HG02938 (cell line): ENCODE data around the gene RANBP3.

Experiments
- ATAC-seq: cut with Tn5 transposase; IDR thresholded peaks from one replicate; pipeline ENCODE4 v1.9.1; 2021; ENCODE audit warnings: mild to moderate bottlenecking, moderate library complexity; ENCODE audit not compliant: unreplicated experiment

The RANBP3 gene

GRCh38 chr19:5932146-5932545, 45.8 kb downstream of the RANBP3 start:
- no peak for ATAC-seq

- ATAC-seq, result no peak
Observed at GRCh38 chr19:5931251-5931650, 46.7 kb downstream of the RANBP3 start.

- no peak for ATAC-seq
Observed at GRCh38 chr19:5929625-5930024, 48.3 kb downstream of the RANBP3 start.

GRCh38 chr19:5929179-5929578, 48.8 kb downstream of the RANBP3 start:
- no peak for ATAC-seq

- ATAC-seq, result no peak
Observed at GRCh38 chr19:5927441-5927821, 50.5 kb downstream of the RANBP3 start.

GRCh38 chr19:5926641-5927440, 51.1 kb downstream of the RANBP3 start:
- ATAC-seq, result no peak

- ATAC-seq, result no peak
Observed at GRCh38 chr19:5925830-5926427, 52.0 kb downstream of the RANBP3 start.

- ATAC-seq, result no peak
Observed at GRCh38 chr19:5923356-5923755, 54.6 kb downstream of the RANBP3 start.

GRCh38 chr19:5922161-5922545, 55.8 kb downstream of the RANBP3 start:
- ATAC-seq, result no peak

GRCh38 chr19:5921516-5922160, 56.3 kb downstream of the RANBP3 start:
- no peak for ATAC-seq

- no peak for ATAC-seq
Observed at GRCh38 chr19:5918463-5919079, 59.4 kb downstream of the RANBP3 start.

- ATAC-seq, result no peak
Observed at GRCh38 chr19:5917431-5918107, 60.4 kb downstream of the RANBP3 start.

- no peak for ATAC-seq
Observed at GRCh38 chr19:5916181-5916708, 61.7 kb downstream of the RANBP3 start.

- ATAC-seq, result no peak
Observed at GRCh38 chr19:5915782-5916165, 62.2 kb downstream of the RANBP3 start.

- ATAC-seq, result no peak
Observed at GRCh38 chr19:5914946-5915781, 62.8 kb downstream of the RANBP3 start.

- ATAC-seq, result no peak
Observed at GRCh38 chr19:5914358-5914774, 63.6 kb downstream of the RANBP3 start.

- ATAC-seq, result no peak
Observed at GRCh38 chr19:5913739-5914357, 64.1 kb downstream of the RANBP3 start, which contains the start of gene CAPS. TSS of gene CAPS (plus strand) at chr19:5914254. CDS start at chr19:5914407, 153 bp downstream.

GRCh38 chr19:5911366-5911765, 66.6 kb downstream of the RANBP3 start:
- no peak for ATAC-seq

GRCh38 chr19:5910638-5910907, 67.4 kb downstream of the RANBP3 start:
- no peak for ATAC-seq
